HG03025 (cell line): Measurements from ENCODE around the gene MMD2.
"Not testable (repeated sequence)": the region's sequence is repeated elsewhere in the genome, so short reads cannot be mapped to it uniquely, and the experiment has no call there.

Experiments used
- ATAC-seq: cut with Tn5 transposase; IDR thresholded peaks from one replicate; pipeline ENCODE4 v1.9.1; 2021; ENCODE audit warnings: mild to moderate bottlenecking, moderate library complexity; ENCODE audit not compliant: unreplicated experiment, low FRiP score

MMD2 gene, protein sequence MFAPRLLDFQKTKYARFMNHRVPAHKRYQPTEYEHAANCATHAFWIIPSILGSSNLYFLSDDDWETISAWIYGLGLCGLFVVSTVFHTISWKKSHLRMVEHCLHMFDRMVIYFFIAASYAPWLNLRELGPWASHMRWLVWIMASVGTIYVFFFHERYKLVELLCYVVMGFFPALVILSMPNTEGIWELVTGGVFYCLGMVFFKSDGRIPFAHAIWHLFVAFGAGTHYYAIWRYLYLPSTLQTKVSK

DNA sequence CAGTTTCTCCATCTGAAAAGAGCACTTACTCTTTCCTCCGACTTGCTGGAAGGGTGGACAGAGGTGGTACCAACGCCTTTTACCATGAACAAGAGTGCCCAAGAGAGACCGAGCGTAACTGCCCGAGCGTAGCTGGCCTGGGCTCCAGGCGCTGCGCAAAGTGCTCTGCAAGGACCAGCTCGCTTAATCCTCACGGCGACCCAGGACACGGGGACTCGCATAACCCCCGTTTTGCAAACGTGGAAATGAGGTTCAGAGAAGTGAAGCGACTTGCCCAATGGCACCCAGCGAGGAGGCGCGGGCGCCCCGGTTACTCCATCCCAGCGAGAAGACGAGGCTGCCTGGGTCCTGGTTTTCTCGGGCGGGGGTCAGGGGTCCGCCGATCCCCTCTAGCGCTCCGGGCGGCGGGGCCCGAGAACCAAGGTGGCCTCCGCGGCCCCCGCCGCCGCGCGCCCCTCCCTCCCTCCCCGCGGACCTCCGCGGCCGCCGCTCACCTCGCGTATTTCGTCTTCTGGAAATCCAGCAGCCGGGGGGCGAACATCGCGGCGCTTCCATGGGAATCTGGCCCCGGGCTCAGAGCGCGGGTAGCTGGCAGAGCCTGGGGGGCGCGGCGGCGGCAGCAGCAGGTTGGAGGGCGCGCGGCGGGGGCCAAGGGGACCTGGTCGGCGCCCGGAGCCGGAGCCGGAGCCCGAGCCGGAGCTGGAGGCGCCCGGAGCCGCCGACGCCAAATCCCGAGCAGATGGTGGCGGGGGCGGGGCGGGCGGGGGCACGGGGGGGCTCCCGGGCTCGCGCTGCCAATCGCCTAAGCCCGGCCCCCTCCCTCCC is at the start of gene MMD2:
TSS of gene MMD2 (minus strand) at position 711 of the 825 bp plus-strand sequence. CDS start at position 541, 170 bp downstream.
- ATAC-seq = no peak

DNA sequence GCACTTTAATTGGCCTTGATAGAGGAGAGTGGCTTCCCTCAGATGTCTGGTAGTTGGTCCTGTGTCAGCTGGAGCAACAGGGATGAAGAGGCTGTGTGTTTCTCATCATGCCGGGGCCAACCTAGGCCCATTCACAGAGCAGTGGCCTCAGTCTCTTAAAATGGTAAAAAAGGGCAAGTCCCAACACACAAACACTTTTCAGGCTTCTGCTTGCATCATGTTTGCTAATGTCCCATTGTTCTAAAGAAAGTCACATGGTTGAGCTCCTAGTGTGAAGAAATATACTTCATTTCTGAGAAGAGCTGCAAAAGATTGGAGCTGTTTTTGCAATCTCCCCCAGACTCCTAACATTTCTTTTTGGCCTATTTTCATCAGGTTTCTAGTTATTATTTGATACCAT is 46.1 kb upstream of the MMD2 start:
- no peak for ATAC-seq

DNA sequence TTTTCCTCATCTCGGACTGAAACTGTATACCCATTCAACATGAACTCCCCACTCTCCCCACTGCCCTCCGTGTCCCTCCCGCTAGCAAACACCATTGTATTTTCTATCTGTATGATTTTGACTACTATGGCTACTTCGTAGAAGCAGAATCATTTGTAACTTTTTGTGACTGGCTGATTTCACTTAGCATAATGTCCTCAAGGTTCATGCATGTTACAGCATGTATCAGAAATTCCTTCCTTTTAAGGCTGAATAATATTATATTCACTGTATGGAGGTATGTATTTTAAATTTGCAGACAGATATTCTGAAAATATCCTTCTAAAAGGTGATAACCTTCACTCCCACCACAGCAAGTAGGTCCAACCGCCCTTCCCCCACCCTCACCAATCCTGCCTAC is 42.9 kb upstream of the MMD2 start:
- no peak for ATAC-seq

DNA sequence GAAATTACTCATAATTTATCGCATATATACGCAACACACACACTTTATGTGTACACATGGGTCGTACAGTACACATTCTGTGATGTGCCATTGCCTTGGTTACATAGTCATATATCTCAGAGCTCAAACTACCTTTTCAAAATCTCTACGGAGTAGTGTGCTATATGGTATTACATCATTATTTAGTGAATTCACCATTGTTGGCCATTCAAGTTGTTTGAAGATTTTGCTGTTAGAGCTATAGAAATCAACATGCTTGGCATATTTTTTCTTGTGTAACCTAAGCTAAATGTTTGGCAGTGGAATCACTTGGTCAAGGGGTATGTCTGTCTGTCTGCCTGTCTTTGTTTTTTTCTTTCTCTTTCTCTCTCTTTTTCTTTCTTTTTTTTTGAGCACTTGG is 42.0 kb upstream of the MMD2 start:
- ATAC-seq = no peak

DNA sequence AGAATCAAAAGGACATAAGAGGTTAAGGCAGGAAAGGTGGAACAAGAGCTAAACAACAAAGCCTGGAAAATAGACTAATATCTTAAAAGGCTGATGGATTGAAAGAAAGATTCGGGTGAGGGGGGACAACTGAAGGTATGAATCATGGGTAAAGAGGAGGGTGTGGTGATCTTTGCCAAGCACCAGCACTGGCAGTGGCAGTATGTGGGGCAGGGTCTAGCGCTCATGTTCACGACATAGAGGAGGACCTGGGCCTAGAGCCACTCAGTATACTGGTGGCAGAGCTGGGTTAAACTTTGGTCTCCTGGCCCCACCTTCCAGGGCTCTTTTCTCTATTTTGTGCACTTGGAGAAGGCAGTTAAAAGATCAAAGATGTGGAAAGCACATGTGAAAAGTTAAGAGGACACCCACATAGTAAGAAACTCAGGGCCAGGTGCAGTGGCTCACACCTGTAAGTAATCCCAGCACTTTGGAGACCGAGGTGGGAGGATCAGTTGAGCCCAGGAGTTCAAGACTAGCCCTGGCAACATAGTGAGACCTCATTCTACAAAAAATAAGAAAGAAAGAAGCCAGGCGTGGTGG is 40.5 kb upstream of the MMD2 start:
- no peak for ATAC-seq

DNA sequence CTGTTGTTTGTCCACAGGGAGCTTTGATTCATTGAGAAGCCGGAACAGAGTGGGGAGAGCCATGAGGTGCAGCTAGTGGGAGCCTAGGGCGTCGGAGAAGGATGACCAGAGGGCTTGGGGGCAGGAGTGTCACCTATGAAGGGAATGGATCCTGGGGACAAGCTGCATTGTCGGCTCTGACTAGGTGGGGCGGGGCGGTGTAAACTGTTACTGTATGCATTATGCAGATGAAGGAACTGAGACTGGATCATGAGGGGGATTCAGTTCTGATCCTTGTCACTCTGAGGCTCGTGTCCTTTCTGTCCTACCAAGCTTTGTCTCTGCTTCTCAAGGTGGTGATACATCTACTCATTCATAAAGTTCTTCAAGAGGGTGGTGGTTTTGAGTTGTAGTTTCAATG is 39.9 kb upstream of the MMD2 start:
- ATAC-seq = no peak

DNA sequence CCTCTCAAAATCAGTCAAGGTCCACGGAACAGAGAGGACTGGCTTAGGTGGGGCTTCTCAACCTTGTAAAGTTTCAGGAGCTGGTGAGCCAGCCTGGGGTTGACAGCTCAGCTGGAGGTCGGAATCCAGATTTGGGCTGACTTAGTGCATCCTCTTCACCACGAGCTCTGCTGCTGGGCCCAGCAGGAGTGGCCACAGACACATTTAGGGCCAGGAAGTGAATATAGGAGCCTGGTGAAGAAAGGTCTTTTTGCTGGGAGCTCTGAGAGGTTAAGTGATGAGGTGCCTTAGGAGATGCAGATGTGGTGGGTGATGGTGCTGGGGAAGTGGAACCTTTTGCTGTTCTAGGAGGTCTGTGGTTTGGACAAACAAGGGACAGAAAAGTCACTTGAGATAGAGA is 39.3 kb upstream of the MMD2 start:
- ATAC-seq = no peak

DNA sequence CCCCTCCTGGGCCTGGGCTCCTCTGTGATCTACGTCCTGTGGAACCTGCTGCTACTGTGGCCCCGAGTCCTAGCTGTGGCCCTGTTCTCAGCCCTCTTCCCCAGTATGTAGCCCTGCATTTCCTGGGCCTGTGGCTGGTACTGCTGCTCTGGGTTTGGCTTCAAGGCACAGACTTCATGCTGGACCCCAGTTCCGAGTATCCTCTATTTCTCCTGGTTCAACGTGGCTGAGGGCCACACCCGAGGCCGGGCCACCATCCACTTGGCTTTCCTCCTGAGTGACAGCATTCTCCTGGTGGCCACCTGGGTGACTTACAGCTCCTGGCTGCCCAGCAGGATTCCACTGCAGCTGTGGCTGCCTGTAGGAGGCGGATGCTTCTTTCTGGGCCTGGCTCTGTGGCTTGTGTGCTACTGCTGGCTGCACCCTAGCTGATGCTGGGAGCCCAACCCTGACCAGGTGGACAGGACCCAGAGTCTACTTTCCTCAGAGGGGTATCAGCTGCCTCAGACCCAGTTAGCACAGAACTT is 37.8 kb upstream of the MMD2 start:
- ATAC-seq = no peak

DNA sequence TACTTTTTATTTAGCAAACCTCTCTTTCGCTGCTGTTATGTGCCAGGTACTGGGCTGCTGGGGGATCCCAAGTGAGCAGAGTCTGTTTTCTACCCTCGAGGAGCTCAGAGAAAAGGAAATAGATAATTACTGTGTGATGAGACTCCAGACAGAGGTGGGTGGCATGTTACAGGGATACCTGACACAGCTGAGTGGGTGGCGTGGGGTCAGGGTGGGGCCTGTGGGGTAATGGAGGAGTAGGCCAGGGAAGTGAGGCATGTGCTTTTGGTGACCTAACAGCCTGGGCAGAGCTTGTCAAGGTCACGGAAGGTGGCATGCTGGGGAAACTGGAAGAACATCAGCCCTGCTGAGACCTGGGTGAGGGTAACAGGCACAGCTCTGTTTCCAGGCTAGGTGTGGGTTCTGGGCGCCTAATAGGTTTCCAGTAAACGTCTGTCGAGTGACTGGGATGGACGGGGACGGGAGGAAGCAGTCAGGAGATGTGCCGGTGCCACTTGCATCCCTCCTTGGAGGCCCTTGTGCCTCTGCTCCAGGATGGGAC is 36.5 kb upstream of the MMD2 start:
- ATAC-seq = no peak

DNA sequence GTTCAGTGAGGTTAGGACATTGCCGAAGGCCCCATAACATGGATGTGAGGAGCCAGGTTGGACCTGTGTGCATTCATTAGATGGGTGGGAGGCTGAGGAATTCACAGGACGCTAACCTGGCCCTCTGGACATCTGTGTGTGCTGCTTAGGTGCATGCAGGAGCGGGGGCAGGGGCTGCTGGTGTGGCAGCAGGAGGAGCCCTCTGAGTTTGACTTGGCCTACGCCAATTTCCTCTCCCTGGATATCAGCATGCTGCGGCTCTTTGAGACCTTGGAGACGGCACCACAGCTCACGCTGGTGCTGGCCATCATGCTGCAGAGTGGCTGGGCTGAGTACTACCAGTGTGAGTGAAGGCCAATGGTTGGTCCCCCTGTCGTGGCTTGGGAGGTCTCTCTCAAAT is 34.5 kb upstream of the MMD2 start:
- no peak for ATAC-seq

DNA sequence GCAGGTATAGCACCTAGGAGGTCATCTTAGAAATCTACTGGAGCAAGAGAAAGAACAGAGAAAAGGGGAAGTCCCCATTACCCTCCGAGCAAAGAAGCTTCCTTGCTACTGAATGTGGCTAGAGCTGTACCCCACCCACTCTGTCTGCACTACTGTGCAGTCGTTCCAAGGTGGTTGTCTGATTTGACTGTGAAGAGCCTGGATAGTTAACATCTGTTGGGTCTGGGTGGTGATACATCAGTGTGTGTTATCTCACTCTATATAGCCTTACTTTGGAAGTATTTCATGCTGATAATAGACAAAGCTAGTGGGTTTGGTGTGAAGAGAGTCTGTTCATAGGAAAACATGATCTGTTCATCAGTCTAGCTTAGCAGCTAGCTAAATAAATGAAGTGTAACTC is 23.8 kb upstream of the MMD2 start:
- peak; percentile 88 for ATAC-seq

DNA sequence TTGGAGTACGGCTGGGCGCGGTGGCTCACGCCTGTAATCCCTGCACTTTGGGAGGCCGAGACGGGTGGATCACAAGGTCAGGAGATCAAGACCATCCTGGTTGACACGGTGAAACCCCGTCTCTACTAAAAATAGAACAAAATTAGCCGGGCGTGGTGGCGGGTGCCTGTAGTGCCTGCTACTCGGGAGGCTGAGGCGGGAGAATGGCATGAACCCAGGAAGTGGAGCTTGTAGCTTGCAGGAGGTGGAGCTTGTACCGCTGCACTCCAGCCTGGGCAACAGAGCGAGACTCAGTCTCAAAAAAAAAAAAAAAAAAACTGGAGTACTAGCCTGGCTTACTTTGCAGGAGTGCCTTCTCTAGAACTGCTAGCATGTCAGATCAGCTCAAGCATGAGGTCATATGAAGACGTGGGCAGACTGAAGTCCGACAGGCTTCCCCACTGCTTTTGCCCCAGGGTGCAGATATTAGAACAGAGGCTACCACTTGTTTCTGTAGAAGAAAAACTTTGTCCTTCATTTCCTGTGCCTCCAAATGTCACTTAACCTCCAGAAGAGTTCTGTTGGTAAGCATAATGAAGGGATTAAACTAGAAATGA is 22.4 kb upstream of the MMD2 start:
- ATAC-seq = not testable (repeated sequence)

DNA sequence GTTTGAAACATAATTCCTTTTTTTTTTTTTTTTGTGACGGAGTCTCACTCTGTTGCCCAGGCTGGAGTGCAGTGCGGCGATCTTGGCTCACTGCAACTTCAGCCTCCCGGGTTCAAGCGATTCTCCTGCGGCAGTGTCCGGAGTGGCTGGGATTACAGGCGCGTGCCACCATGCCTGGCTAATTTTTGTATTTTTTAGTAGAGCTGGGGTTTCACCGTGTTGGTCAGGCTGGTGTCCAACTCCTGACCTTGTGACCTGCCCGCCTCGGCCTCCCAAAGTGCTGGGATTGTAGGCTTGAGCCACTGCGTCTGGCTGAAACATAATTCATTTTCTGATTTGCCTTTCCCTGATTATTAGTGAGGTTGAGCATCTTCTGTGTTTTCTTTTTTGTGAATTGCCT is 16.6 kb upstream of the MMD2 start:
- not testable (repeated sequence) for ATAC-seq

DNA sequence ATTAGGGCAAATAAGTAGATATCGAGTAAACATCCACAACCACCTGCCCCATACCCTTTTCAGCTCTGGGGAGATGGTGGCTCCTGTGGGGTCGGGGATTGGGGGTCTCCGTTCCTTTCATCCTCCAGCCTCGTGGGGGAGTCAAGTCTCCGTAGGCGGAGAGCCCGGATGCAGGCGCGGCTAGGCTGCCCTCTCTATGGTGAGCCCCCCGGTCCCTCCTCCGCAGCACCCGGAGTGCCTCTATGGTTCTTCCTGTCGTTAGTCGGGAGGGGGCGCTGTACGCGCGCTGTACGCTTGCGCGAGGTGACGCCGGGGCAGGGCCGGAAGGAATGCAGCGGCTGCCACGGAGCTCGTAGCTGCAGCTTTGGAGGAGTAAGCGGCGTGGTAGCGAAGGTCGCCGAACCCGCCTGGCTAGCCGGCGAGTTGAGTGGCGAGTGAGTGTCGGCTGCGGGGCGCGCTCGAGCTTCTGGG is 14.8 kb upstream of the MMD2 start:
- peak; percentile 91 for ATAC-seq

DNA sequence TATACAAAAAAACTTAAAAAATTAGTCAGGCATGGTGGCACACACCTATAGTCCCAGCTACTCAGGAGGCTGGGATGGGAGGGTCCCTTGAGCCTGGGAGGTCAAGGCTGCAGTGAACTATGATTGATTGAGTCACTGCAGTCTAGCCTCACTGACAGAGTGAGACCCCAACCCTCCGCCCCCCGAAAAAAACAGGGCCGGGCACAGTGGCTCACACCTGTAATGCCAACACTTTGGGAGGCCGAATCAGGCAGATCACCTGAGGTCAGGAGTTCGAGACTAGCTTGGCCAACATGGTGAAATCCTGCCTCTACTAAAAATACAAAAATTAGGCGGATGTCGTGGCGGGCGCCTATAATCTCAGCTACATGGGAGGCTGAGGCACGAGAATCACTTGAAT is 13.5 kb upstream of the MMD2 start:
- ATAC-seq = not testable (repeated sequence)

DNA sequence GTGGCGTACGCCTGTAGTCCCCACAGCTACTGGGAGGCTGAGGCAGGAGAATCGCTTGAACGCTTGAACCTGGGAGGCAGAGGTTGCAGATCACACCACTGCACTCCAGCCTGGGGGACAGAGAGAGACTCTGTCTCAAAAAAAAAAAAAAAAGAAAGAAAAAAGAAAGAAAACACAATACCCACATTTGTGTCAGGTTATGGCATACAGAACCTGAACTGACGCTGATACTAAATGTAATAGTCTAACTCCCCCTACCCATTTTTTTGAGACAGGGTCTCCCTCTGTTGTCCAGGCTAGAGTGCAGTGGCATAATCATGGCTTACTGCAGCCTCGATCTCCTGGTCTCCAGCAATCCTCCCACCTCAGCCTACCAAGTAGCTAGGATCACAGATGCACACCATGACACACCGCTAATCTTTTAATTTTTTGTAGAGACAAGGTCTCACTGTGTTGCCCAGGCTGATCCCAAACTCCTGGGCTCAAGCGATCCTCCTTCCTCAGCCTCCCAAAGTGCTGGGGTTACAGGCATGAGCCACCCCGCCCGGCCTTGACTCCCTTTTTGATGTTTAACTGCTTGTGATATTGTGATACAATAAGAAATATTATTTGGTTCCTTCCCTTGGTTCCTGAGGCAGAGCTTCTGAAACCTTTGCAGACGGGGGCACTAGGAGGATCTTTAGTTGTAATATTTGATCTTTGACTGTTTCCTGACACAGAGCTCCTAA is 6.5 kb upstream of the MMD2 start:
- no peak for ATAC-seq

DNA sequence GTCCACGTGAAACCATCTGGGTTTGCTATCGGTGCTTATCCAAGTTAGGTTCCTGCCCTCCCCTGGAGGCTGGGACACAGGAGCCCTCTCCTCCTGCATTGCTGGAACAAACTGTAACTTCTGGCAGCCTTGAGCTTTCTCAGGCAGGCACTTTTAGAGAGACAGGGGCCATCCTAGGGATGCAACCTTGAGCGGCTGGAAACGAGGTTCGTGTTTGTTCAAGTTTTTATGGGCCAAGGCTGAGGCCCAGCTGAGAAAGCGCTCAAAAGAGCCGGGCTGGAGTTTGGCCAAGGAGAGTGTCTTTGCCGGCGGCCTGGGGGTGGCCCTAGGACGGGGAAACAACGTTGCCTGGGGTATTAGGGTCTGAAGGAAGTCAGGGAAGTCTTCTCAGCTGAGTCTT is 5.5 kb upstream of the MMD2 start:
- ATAC-seq = no peak

DNA sequence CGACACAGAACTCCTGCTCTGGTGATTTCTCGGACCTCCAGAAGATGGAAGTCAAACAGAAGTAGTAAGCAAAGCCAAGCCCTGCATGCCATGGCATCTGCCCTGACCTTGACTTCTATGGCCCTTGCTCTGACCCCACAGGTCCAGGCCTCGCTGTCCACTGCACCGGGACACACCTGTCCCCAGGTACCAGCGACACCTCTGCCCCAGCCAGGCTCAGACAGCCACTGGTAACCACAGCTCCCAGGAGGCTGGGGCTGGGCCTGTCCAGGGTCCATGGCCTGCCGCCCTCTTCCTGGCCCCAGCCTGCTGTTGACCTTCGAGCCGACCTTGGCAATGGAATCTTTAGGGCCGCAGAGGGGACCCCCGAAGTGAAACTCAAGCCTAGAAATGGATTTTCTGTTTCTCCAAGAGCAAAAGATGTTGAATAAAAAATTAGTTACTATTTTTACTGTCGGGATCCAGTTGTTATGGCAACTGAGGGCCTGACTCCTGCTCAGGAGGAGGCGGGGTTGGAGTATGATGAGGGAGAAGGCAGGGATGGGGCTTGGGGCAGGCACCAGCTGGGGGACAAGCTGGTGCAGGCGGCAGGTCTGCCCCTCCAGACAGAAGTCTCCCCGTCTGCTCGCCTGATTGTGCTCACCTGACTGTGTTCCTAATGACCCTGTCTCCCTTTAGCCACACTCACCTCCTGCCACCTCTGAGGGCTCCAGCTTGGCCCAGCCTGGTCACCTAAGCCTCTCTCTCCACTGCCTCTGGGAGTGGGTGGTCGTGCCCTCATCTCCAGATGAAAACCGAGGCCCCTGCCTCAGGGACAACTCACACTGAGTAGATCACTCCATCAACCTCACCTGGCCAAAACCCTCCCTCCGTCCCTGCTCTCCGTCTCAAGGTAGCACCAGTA is 4.1 kb upstream of the MMD2 start:
- ATAC-seq = no peak

DNA sequence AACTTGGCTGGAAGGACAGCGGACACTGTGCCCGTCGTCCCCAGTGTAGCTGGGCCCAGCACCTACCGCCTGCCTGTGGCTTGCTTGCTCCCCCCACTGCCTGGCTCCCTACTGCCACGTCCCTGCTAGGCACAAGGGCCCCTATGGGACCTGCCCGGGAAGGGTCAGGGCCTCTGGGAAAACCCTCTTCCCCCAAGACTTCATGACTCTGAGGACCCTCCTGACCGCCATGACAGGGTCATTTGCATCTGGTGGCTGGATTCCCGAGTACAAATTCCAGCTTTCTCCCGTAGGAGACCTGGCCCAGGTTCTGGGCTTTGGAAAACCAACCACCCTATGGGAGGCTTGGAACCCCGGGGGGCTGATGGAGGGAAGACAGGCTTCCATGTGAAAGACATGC is 1.4 kb upstream of the MMD2 start:
- no peak for ATAC-seq
